A549 (cell line): ENCODE results near the gene PDE1C. TPM values are rescaled to one million over a fixed set of nuclear protein-coding genes. Genes with fewer than 3 reads are reported as not detected.

Experiments
- ATAC-seq, 2 experiments: fragments of 200-7000 bp in 1 of 2; fragments of >200 bp in 1 of 2; cut with Nextera tagmentation in 1 of 2; cut with Tn5 transposase in 1 of 2; 3 replicates each; pipeline versions ENCODE4 v1.8.0 to v1.9.1; 2018 to 2020; ENCODE audit warnings: mild to moderate bottlenecking in 1 of 2, moderate library complexity in 1 of 2
- CTCF ChIA-PET: fragments of 300-600 bp; sonication (Branson Sonifier 250); formaldehyde crosslinking; extraction: SDS; loops from one replicate; lab custom pipeline; 2021; ENCODE audit warnings: antibody characterized with exemption, inconsistent platforms; lab: Yijun Ruan, JAX
- POLR2A ChIA-PET: fragments of 350-600 bp; formaldehyde crosslinking; extraction: SDS; loops from one replicate; lab custom pipeline; 2021; ENCODE audit warnings: antibody characterized with exemption, inconsistent platforms; lab: Yijun Ruan, JAX
- DNase-seq, 2 experiments: peaks; one replicate each; pipeline versions ENCODE4 v3.0.0 to v3.0.0-alpha.2; 2011 to 2016; ENCODE audit warnings: low read depth in 1 of 2, low spot score in 1 of 2
- FAIRE-seq: peaks from 2 replicates; lab custom pipeline; 2011; peaks lifted over from hg19 to GRCh38; lab: Jason Lieb, UNC
- H3K27ac ChIP-seq, 2 experiments: fragments of >200 bp; sonication (Bioruptor Twin); formaldehyde crosslinking; 3 replicates each; pipeline ENCODE4 v1.5.1; 2016 to 2017
- H3K4me1 ChIP-seq: fragments of >200 bp; sonication (Bioruptor Twin); formaldehyde crosslinking; 3 replicates; pipeline ENCODE4 v1.6.1; 2016
- H3K4me2 ChIP-seq: fragments of >200 bp; sonication (Bioruptor Twin); formaldehyde crosslinking; 3 replicates; pipeline ENCODE4 v1.6.1; 2016
- H3K4me3 ChIP-seq: fragments of >200 bp; sonication (Bioruptor Twin); formaldehyde crosslinking; 3 replicates; pipeline ENCODE4 v1.5.1; 2016
- H3K9me3 ChIP-seq: fragments of >200 bp; sonication (Bioruptor Twin); formaldehyde crosslinking; 3 replicates; pipeline ENCODE4 v1.6.1; 2016
- CBX8 ChIP-seq: fragments of 200-600 bp; sonication (generic); IDR thresholded peaks from 2 replicates; pipeline ENCODE4 v1.6.1; 2016
- CTCF ChIP-seq: fragments of >200 bp; sonication (Bioruptor Twin); formaldehyde crosslinking; IDR thresholded peaks from 3 replicates; pipeline ENCODE4 v1.5.1; 2016
- EHF ChIP-seq: fragments of 250-450 bp; sonication (Bioruptor Pico); IDR thresholded peaks from 2 replicates; pipeline ENCODE4 v1.5.0; 2020; ENCODE audit warnings: mild to moderate bottlenecking
- EHMT2 ChIP-seq: fragments of 200-600 bp; sonication (generic); IDR thresholded peaks from 2 replicates; pipeline ENCODE4 v1.6.1; 2016; ENCODE audit warnings: antibody characterized with exemption, low read depth, mild to moderate bottlenecking, moderate library complexity
- EP300 ChIP-seq, 2 experiments: fragments of >200 bp; sonication (Bioruptor Twin); formaldehyde crosslinking; IDR thresholded peaks; 2 replicates in 1 of 2; 3 replicates in 1 of 2; pipeline ENCODE4 v1.6.1; 2016 to 2017
- FOSB ChIP-seq: fragments of 250-450 bp; sonication (Bioruptor Pico); IDR thresholded peaks from 2 replicates; pipeline ENCODE4 v1.5.0; 2020; ENCODE audit warnings: mild to moderate bottlenecking, moderate library complexity
- FOSL2 ChIP-seq, 2 experiments: fragments of 450-650 bp in 1 of 2; fragments of >200 bp in 1 of 2; sonication (Bioruptor Twin) in 1 of 2; formaldehyde crosslinking; IDR thresholded peaks; 2 replicates each; pipeline versions ENCODE4 v1.5.0 to v1.6.1; 2016 to 2020; ENCODE audit warnings: mild to moderate bottlenecking in 1 of 2, moderate library complexity in 1 of 2
- FOXS1 ChIP-seq: fragments of 250-450 bp; sonication (Bioruptor Pico); IDR thresholded peaks from 2 replicates; pipeline ENCODE4 v1.5.0; 2020; ENCODE audit warnings: mild to moderate bottlenecking, moderate library complexity
- GATA3 ChIP-seq: IDR thresholded peaks from 2 replicates; pipeline ENCODE4 v1.6.1; 2012; ENCODE audit warnings: borderline replicate concordance
- HMGXB4 ChIP-seq: fragments of 250-450 bp; sonication (Bioruptor Pico); IDR thresholded peaks from 2 replicates; pipeline ENCODE4 v1.5.0; 2021; ENCODE audit warnings: mild to moderate bottlenecking, moderate library complexity, borderline replicate concordance
- HOXA7 ChIP-seq: fragments of 250-450 bp; sonication (Bioruptor Pico); IDR thresholded peaks from 2 replicates; pipeline ENCODE4 v1.5.0; 2020; ENCODE audit warnings: mild to moderate bottlenecking, moderate library complexity
- JUN ChIP-seq, 2 experiments: fragments of >200 bp; sonication (Bioruptor Twin); formaldehyde crosslinking; IDR thresholded peaks; 2 replicates in 1 of 2; 3 replicates in 1 of 2; pipeline ENCODE4 v1.6.1; 2016 to 2017
- KDM1A ChIP-seq: fragments of 200-600 bp; sonication (generic); IDR thresholded peaks from 2 replicates; pipeline ENCODE4 v1.6.1; 2016; ENCODE audit warnings: low read depth, mild to moderate bottlenecking
- MAZ ChIP-seq: fragments of 150-350 bp; IDR thresholded peaks from 2 replicates; pipeline ENCODE4 v1.6.1; 2014; ENCODE audit warnings: antibody characterized with exemption, low read depth, low read length, borderline replicate concordance
- MYC ChIP-seq: IDR thresholded peaks from 2 replicates; pipeline ENCODE4 v1.6.1; 2012; ENCODE audit warnings: mild to moderate bottlenecking, inconsistent platforms, low read length, improper control_type of control experiment, borderline replicate concordance
- NFE2L2 ChIP-seq: fragments of 150-350 bp; conservative IDR thresholded peaks from 2 replicates; pipeline ENCODE4 v1.6.1; 2014; ENCODE audit warnings: low read length
- NPAS2 ChIP-seq: fragments of 250-450 bp; sonication (Bioruptor Pico); IDR thresholded peaks from 2 replicates; pipeline ENCODE4 v1.8.0; 2022; ENCODE audit warnings: mild to moderate bottlenecking, moderate library complexity, borderline replicate concordance
- REST ChIP-seq: fragments of 200-600 bp; sonication (generic); IDR thresholded peaks from 2 replicates; pipeline ENCODE4 v1.6.1; 2016; ENCODE audit warnings: antibody characterized with exemption, mild to moderate bottlenecking, moderate library complexity
- SREBF2 ChIP-seq: fragments of 450-650 bp; IDR thresholded peaks from 2 replicates; pipeline ENCODE4 v1.6.1; 2014; ENCODE audit warnings: mild to moderate bottlenecking, moderate library complexity
- TP53 ChIP-seq: fragments of 250-450 bp; sonication (Bioruptor Pico); IDR thresholded peaks from 2 replicates; pipeline ENCODE4 v1.5.0; 2021; ENCODE audit warnings: mild to moderate bottlenecking, moderate library complexity
- ZC3H11A ChIP-seq: fragments of 450-650 bp; IDR thresholded peaks from 2 replicates; pipeline ENCODE4 v1.6.1; 2014; ENCODE audit warnings: antibody characterized with exemption, mild to moderate bottlenecking
- ZSCAN20 ChIP-seq: fragments of 250-450 bp; sonication (Bioruptor Pico); IDR thresholded peaks from 2 replicates; pipeline ENCODE4 v1.8.0; 2022; ENCODE audit warnings: mild to moderate bottlenecking, moderate library complexity
- WGBS: methylation state at CpG from one replicate; pipeline ENCODE4 v1.1.6; 2017; ENCODE audit errors: missing lambda C conversion rate; 5-methylcytosine and 5-hydroxymethylcytosine counted together
- polyA plus RNA-seq, 4 experiments: library from polyadenylated mRNA; depleted of rRNA in 3 of 4; stranded (reverse); fragments of >200 nt; fragmentation: RNase III in 1 of 4; extraction: RNeasy Plus Mini Kit Qiagen cat#74134 plus additional on column Dnase treatment in 1 of 4; gene quantifications; 2 replicates in 3 of 4; 3 replicates in 1 of 4; pipeline ENCODE4 v1.2.3, GENCODE V29; 2011 to 2017

PDE1C gene
- polyA plus RNA-seq, 2 of the 4 experiments (the other 2 are of a cell fraction), result 8.0 to 11.0 TPM

GRCh38 chr7:32026083-32026425, 44.2 kb downstream of the PDE1C start:
- Histone ChIP-seq H3K27ac (no peak overlapping the region), H3K4me2 (no peak overlapping the region), H3K4me3 (no peak overlapping the region), H3K4me1 (peaks cover 5% of the 10 kb centered on the region; the same call in 2 of the 3 replicates), H3K9me3 (no peaks in the 10 kb centered on the region)
- WGBS, result 97% methylated on average over 5 of the region's 5 CpGs
- CTCF ChIA-PET, result interaction anchor here (0.9 kb wide), 1 partner anchor 281 kb away, joined by 4 read pairs; no protein-coding TSS in a partner anchor
- POLR2A ChIA-PET, result no interaction called here
- TF ChIP-seq SREBF2, result no peak
- TF ChIP-seq EP300 (IDR thresholded peaks at IDR 0.05), result no peak
- no peak for TF ChIP-seq FOSL2 (IDR thresholded peaks at IDR 0.05)
- TF ChIP-seq FOSL2 (CRISPR knock-in tag; IDR thresholded peaks at IDR 0.05), result no peak
- TF ChIP-seq HMGXB4 (CRISPR knock-in tag), result no peak
- TF ChIP-seq GATA3, result no peak
- no peak for TF ChIP-seq FOSB (CRISPR knock-in tag)
- ATAC-seq (no peak), FAIRE-seq (no peak), DNase-seq (no peak)

- POLR2A ChIA-PET, result no interaction called here
- Histone ChIP-seq H3K9me3 (no peaks in the 10 kb centered on the region), H3K4me2 (no peak overlapping the region), H3K4me3 (no peak overlapping the region), H3K4me1 (no peaks in the 10 kb centered on the region), H3K27ac (no peak overlapping the region)
- WGBS, result 94% methylated on average over 6 of the region's 6 CpGs
- CTCF ChIA-PET, result interaction anchor here (0.9 to 1.2 kb wide), 2 partner anchors 32 to 281 kb away, joined by 4 read pairs; no protein-coding TSS in a partner anchor
- TF ChIP-seq REST (no peak), MYC (no peak), FOSB (CRISPR knock-in tag) (no peak), JUN (IDR thresholded peaks at IDR 0.05) (no peak)
- FAIRE-seq, result no peak
- DNase-seq, result no peak
- no peak for ATAC-seq
Measured at GRCh38 chr7:32025381-32026082, 44.7 kb downstream of the PDE1C start.

GRCh38 chr7:32023376-32023775, 46.8 kb downstream of the PDE1C start:
- POLR2A ChIA-PET, result no interaction called here
- Histone ChIP-seq H3K27ac (no peak overlapping the region), H3K9me3 (no peaks in the 10 kb centered on the region), H3K4me3 (no peak overlapping the region), H3K4me1 (no peaks in the 10 kb centered on the region), H3K4me2 (no peak overlapping the region)
- CTCF ChIA-PET, result interaction anchor here (0.8 to 1.4 kb wide), 3 partner anchors 10 to 21 kb away, joined by 3 read pairs; no protein-coding TSS in a partner anchor
- ATAC-seq (no peak), DNase-seq (no peak), FAIRE-seq (no peak)
- 92% methylated on average over 6 of the region's 6 CpGs for WGBS
- TF ChIP-seq TP53 (CRISPR knock-in tag) (no peak), ZC3H11A (no peak), KDM1A (no peak), FOXS1 (CRISPR knock-in tag) (no peak), CTCF (no peak), ZSCAN20 (CRISPR knock-in tag) (no peak), EHMT2 (no peak), EHF (CRISPR knock-in tag) (no peak), MAZ (no peak), CBX8 (no peak), NFE2L2 (no peak), NPAS2 (CRISPR knock-in tag) (no peak), HMGXB4 (CRISPR knock-in tag) (no peak), HOXA7 (CRISPR knock-in tag) (no peak)
